ENCODE measurements around the gene TMC2.

The TMC2 gene

GRCh38 chr20:2612073-2612472, 75.7 kb downstream of the TMC2 start:
- Mint-ChIP-seq H3K4me3 (no peak overlapping the region), H3K9me3 (peaks cover 8% of the 10 kb centered on the region), H3K27ac (no peak overlapping the region), H3K4me1 (ENCODE audit: low read depth) (no peaks in the 10 kb centered on the region), H3K27me3 (peaks cover 24% of the 10 kb centered on the region), H3K36me3 (ENCODE audit: low read depth) (no peaks in the 10 kb centered on the region)
- intact Hi-C loops (cut with micrococcal nuclease), result no loop called here

- H3K4me3 Mint-ChIP-seq, result no peak overlapping the region
- H3K36me3 Mint-ChIP-seq (ENCODE audit: low read depth), result no peaks in the 10 kb centered on the region
- H3K9me3 Mint-ChIP-seq, result no peaks in the 10 kb centered on the region
- intact Hi-C loops (cut with micrococcal nuclease), result no loop called here
- H3K4me1 Mint-ChIP-seq (ENCODE audit: low read depth), result no peaks in the 10 kb centered on the region
- H3K27ac Mint-ChIP-seq, result no peak overlapping the region
- H3K27me3 Mint-ChIP-seq, result peaks cover 32% of the 10 kb centered on the region
Measured at GRCh38 chr20:2616634-2617033, 80.3 kb downstream of the TMC2 start.

- H3K27me3 Mint-ChIP-seq, result peaks cover 30% of the 10 kb centered on the region
- no peaks in the 10 kb centered on the region for H3K36me3 Mint-ChIP-seq (ENCODE audit: low read depth)
- H3K9me3 Mint-ChIP-seq, result no peaks in the 10 kb centered on the region
- no peaks in the 10 kb centered on the region for H3K4me1 Mint-ChIP-seq (ENCODE audit: low read depth)
- intact Hi-C loops (cut with micrococcal nuclease), result no loop called here
- H3K27ac Mint-ChIP-seq, result no peak overlapping the region
- no peak overlapping the region for H3K4me3 Mint-ChIP-seq
Measured at GRCh38 chr20:2617099-2617714, 80.8 kb downstream of the TMC2 start.

- no peaks in the 10 kb centered on the region for H3K4me1 Mint-ChIP-seq (ENCODE audit: low read depth)
- H3K4me3 Mint-ChIP-seq, result no peak overlapping the region
- H3K27ac Mint-ChIP-seq, result no peak overlapping the region
- H3K36me3 Mint-ChIP-seq (ENCODE audit: low read depth), result no peaks in the 10 kb centered on the region
- H3K27me3 Mint-ChIP-seq, result peaks cover 35% of the 10 kb centered on the region
- no peaks in the 10 kb centered on the region for H3K9me3 Mint-ChIP-seq
- intact Hi-C loops (cut with micrococcal nuclease), result no loop called here
Measured at GRCh38 chr20:2618815-2619214, 82.4 kb downstream of the TMC2 start.

- H3K27ac Mint-ChIP-seq, result no peak overlapping the region
- no peak overlapping the region for H3K4me3 Mint-ChIP-seq
- no peaks in the 10 kb centered on the region for H3K36me3 Mint-ChIP-seq (ENCODE audit: low read depth)
- no peaks in the 10 kb centered on the region for H3K9me3 Mint-ChIP-seq
- intact Hi-C loops (cut with micrococcal nuclease), result no loop called here
- no peaks in the 10 kb centered on the region for H3K4me1 Mint-ChIP-seq (ENCODE audit: low read depth)
- H3K27me3 Mint-ChIP-seq, result peaks cover 37% of the 10 kb centered on the region
Measured at GRCh38 chr20:2619337-2619736, 83.0 kb downstream of the TMC2 start.

GRCh38 chr20:2619961-2620595, 83.7 kb downstream of the TMC2 start:
- Mint-ChIP-seq H3K9me3 (no peaks in the 10 kb centered on the region), H3K27me3 (peaks cover 36% of the 10 kb centered on the region), H3K4me1 (ENCODE audit: low read depth) (no peaks in the 10 kb centered on the region), H3K36me3 (ENCODE audit: low read depth) (no peaks in the 10 kb centered on the region), H3K4me3 (no peak overlapping the region), H3K27ac (no peak overlapping the region)
- intact Hi-C loops (cut with micrococcal nuclease), result no loop called here

- no peak overlapping the region for H3K27ac Mint-ChIP-seq
- peaks cover 26% of the 10 kb centered on the region for H3K9me3 Mint-ChIP-seq
- no peaks in the 10 kb centered on the region for H3K4me1 Mint-ChIP-seq (ENCODE audit: low read depth)
- no peaks in the 10 kb centered on the region for H3K36me3 Mint-ChIP-seq (ENCODE audit: low read depth)
- intact Hi-C loops (cut with micrococcal nuclease), result no loop called here
- H3K27me3 Mint-ChIP-seq, result peaks cover 28% of the 10 kb centered on the region
- no peak overlapping the region for H3K4me3 Mint-ChIP-seq
Measured at GRCh38 chr20:2624190-2624589, 87.8 kb downstream of the TMC2 start.

GRCh38 chr20:2625062-2625461, 88.7 kb downstream of the TMC2 start:
- H3K4me3 Mint-ChIP-seq, result no peak overlapping the region
- peaks cover 23% of the 10 kb centered on the region for H3K27me3 Mint-ChIP-seq
- peaks cover 26% of the 10 kb centered on the region for H3K9me3 Mint-ChIP-seq
- H3K27ac Mint-ChIP-seq, result no peak overlapping the region
- intact Hi-C loops (cut with micrococcal nuclease), result no loop called here
- no peaks in the 10 kb centered on the region for H3K36me3 Mint-ChIP-seq (ENCODE audit: low read depth)
- no peaks in the 10 kb centered on the region for H3K4me1 Mint-ChIP-seq (ENCODE audit: low read depth)

GRCh38 chr20:2626853-2627541, 90.6 kb downstream of the TMC2 start:
- no peaks in the 10 kb centered on the region for H3K4me1 Mint-ChIP-seq (ENCODE audit: low read depth)
- H3K9me3 Mint-ChIP-seq, result peaks cover 34% of the 10 kb centered on the region
- no peaks in the 10 kb centered on the region for H3K36me3 Mint-ChIP-seq (ENCODE audit: low read depth)
- no peak overlapping the region for H3K27ac Mint-ChIP-seq
- no peak overlapping the region for H3K4me3 Mint-ChIP-seq
- peaks cover 25% of the 10 kb centered on the region for H3K27me3 Mint-ChIP-seq
- intact Hi-C loops (cut with micrococcal nuclease), result no loop called here

- H3K9me3 Mint-ChIP-seq, result peaks cover 23% of the 10 kb centered on the region
- H3K36me3 Mint-ChIP-seq (ENCODE audit: low read depth), result no peaks in the 10 kb centered on the region
- no peaks in the 10 kb centered on the region for H3K4me1 Mint-ChIP-seq (ENCODE audit: low read depth)
- no peak overlapping the region for H3K4me3 Mint-ChIP-seq
- H3K27me3 Mint-ChIP-seq, result peaks cover 35% of the 10 kb centered on the region
- intact Hi-C loops (cut with micrococcal nuclease), result no loop called here
- H3K27ac Mint-ChIP-seq, result no peak overlapping the region
Measured at GRCh38 chr20:2631228-2631627, 94.9 kb downstream of the TMC2 start.

GRCh38 chr20:2633381-2633780, 97.0 kb downstream of the TMC2 start:
- no peak overlapping the region for H3K27ac Mint-ChIP-seq

GRCh38 chr20:2637246-2637645, 100.9 kb downstream of the TMC2 start:
- H3K27me3 Mint-ChIP-seq, result peaks cover 28% of the 10 kb centered on the region
- H3K36me3 Mint-ChIP-seq (ENCODE audit: low read depth), result no peaks in the 10 kb centered on the region
- intact Hi-C loops (cut with micrococcal nuclease), result no loop called here
- no peak overlapping the region for H3K4me3 Mint-ChIP-seq
- H3K9me3 Mint-ChIP-seq, result no peaks in the 10 kb centered on the region
- H3K4me1 Mint-ChIP-seq (ENCODE audit: low read depth), result no peaks in the 10 kb centered on the region
- H3K27ac Mint-ChIP-seq, result no peak overlapping the region

More at GRCh38 chr20:2633381-2633780, 97.0 kb downstream of the TMC2 start:
- Mint-ChIP-seq H3K27me3 (peaks cover 41% of the 10 kb centered on the region), H3K4me1 (ENCODE audit: low read depth) (no peaks in the 10 kb centered on the region), H3K9me3 (peaks cover 8% of the 10 kb centered on the region), H3K4me3 (no peak overlapping the region), H3K36me3 (ENCODE audit: low read depth) (no peaks in the 10 kb centered on the region)
- intact Hi-C loops (cut with micrococcal nuclease), result no loop called here

- Mint-ChIP-seq H3K9me3 (no peaks in the 10 kb centered on the region), H3K4me1 (ENCODE audit: low read depth) (no peaks in the 10 kb centered on the region), H3K27me3 (peaks cover 12% of the 10 kb centered on the region), H3K27ac (no peak overlapping the region), H3K36me3 (ENCODE audit: low read depth) (no peaks in the 10 kb centered on the region), H3K4me3 (no peak overlapping the region)
- intact Hi-C loops (cut with micrococcal nuclease), result no loop called here
Measured at GRCh38 chr20:2640260-2640659, 103.9 kb downstream of the TMC2 start.

GRCh38 chr20:2640899-2641298, 104.5 kb downstream of the TMC2 start:
- H3K36me3 Mint-ChIP-seq (ENCODE audit: low read depth), result no peaks in the 10 kb centered on the region
- H3K9me3 Mint-ChIP-seq, result no peaks in the 10 kb centered on the region

More at GRCh38 chr20:2640899-2641298, 104.5 kb downstream of the TMC2 start:
- Mint-ChIP-seq H3K27me3 (peaks cover 9% of the 10 kb centered on the region), H3K27ac (no peak overlapping the region), H3K4me1 (ENCODE audit: low read depth) (no peaks in the 10 kb centered on the region), H3K4me3 (no peak overlapping the region)
- intact Hi-C loops (cut with micrococcal nuclease), result no loop called here
